ENCODE results near the gene KRT73. TPM values are rescaled to one million over a fixed set of nuclear protein-coding genes. Genes with fewer than 3 reads are reported as not detected.

Gene KRT73
- total and polyA plus RNA-seq, 2 of the 8 experiments (the other 6 are each of a cell fraction or from before 2014, with no cell fraction given) = not detected

- TF ChIP-seq RXRA (IDR thresholded peaks at IDR 0.05; ENCODE audit: insufficient read depth, low read depth, low read length) = no peak
- no peak for TF ChIP-seq KDM5A (IDR thresholded peaks at IDR 0.05; ENCODE audit: low read length)
- TF ChIP-seq JUN (IDR thresholded peaks at IDR 0.05; ENCODE audit: low read depth, low read length) = no peak
- no peak for TF ChIP-seq BACH1 (IDR thresholded peaks at IDR 0.05; ENCODE audit: low read length)
- no peak for TF ChIP-seq EZH2 (IDR thresholded peaks at IDR 0.05; ENCODE audit: low read depth, low read length, severe bottlenecking)
These were observed 27.6 kb upstream of the KRT73 start (continued) for GRCh38 chr12:52645982-52646381.

Data from H1 (cell line).